Right atrium auricular region (tissue), 2 donors: Measurements from ENCODE around the gene CCL22. TPM values are rescaled to one million over a fixed set of nuclear protein-coding genes. Genes with fewer than 3 reads are reported as not detected.
"Not testable (repeated sequence)": the region's sequence is repeated elsewhere in the genome, so short reads cannot be mapped to it uniquely, and the experiment has no call there.

ENCODE experiments used
- DNase-seq: peaks from one replicate; pipeline ENCODE4 v3.0.0-alpha.2; 2019; ENCODE audit warnings: low spot score
- H3K27ac ChIP-seq, 2 donors: fragments of 200-600 bp; sonication (generic); 1 replicate in 1 of 2; 2 replicates in 1 of 2; pipeline ENCODE4 v1.5.1; 2016 to 2019
- H3K27me3 ChIP-seq, 2 donors: fragments of 200-600 bp; sonication (generic); one replicate each; pipeline versions ENCODE4 v1.5.1 to v1.6.0; 2017 to 2019
- H3K36me3 ChIP-seq: fragments of 200-600 bp; sonication (generic); one replicate; pipeline ENCODE4 v1.5.1; 2016
- H3K4me1 ChIP-seq, 2 donors: fragments of 200-600 bp; sonication (generic); one replicate each; pipeline versions ENCODE4 v1.5.1 to v1.6.0; 2017 to 2019
- H3K4me3 ChIP-seq, 2 donors: fragments of 200-600 bp; sonication (generic); 1 replicate in 1 of 2; 2 replicates in 1 of 2; pipeline ENCODE4 v1.5.1; 2017 to 2019; ENCODE audit warnings: mild to moderate bottlenecking in 1 of 2, moderate library complexity in 1 of 2
- H3K9me3 ChIP-seq, 2 donors: fragments of 200-600 bp; sonication (generic); one replicate each; pipeline ENCODE4 v1.5.1; 2019
- CTCF ChIP-seq, 2 donors: fragments of 200-600 bp; sonication (generic); IDR thresholded peaks; one replicate each; pipeline ENCODE4 v1.5.1; 2019; ENCODE audit warnings: antibody characterized with exemption in 2 of 2
- total RNA-seq, 2 donors: library from RNA; depleted of rRNA; stranded (reverse); fragments of >200 nt; gene quantifications; one replicate each; pipeline ENCODE4 v1.1.0, GENCODE V29; 2016

The CCL22 gene
- total RNA-seq, 2 donors from 2014 or later, result 0.08 TPM; not detected in 1

GRCh38 chr16:57392694-57393093, 34.1 kb downstream of the CCL22 start:
- H3K27ac ChIP-seq, result no peak overlapping the region
- no peaks in the 10 kb centered on the region for H3K27me3 ChIP-seq
- H3K36me3 ChIP-seq, result no peaks in the 10 kb centered on the region
- peaks cover 0 to 10% of the 10 kb centered on the region in 2 donors for H3K4me1 ChIP-seq
- no peaks in the 10 kb centered on the region for H3K9me3 ChIP-seq
- DNase-seq, result no peak
- no peak overlapping the region for H3K4me3 ChIP-seq
- no peak for TF ChIP-seq CTCF (IDR thresholded peaks at IDR 0.05)

GRCh38 chr16:57394444-57394843, 35.9 kb downstream of the CCL22 start:
- DNase-seq, result no peak
- no peak overlapping the region for H3K27ac ChIP-seq
- no peaks in the 10 kb centered on the region for H3K27me3 ChIP-seq
- no peaks in the 10 kb centered on the region for H3K36me3 ChIP-seq
- H3K9me3 ChIP-seq, result no peaks in the 10 kb centered on the region
- peaks cover 0 to 10% of the 10 kb centered on the region in 2 donors for H3K4me1 ChIP-seq
- no peak overlapping the region for H3K4me3 ChIP-seq
- TF ChIP-seq CTCF (IDR thresholded peaks at IDR 0.05), result no peak

GRCh38 chr16:57395026-57395425, 36.4 kb downstream of the CCL22 start:
- DNase-seq, result no peak
- H3K27me3 ChIP-seq, result no peaks in the 10 kb centered on the region
- H3K9me3 ChIP-seq, result no peaks in the 10 kb centered on the region
- no peaks in the 10 kb centered on the region for H3K36me3 ChIP-seq
- H3K4me1 ChIP-seq, result peaks cover 0 to 10% of the 10 kb centered on the region in 2 donors
- no peak overlapping the region for H3K4me3 ChIP-seq
- no peak overlapping the region for H3K27ac ChIP-seq
- TF ChIP-seq CTCF (IDR thresholded peaks at IDR 0.05), result no peak

- DNase-seq, result no peak
- Histone ChIP-seq H3K4me1 (no peaks in the 10 kb centered on the region), H3K9me3 (no peaks in the 10 kb centered on the region), H3K4me3 (no peak overlapping the region), H3K27ac (no peak overlapping the region), H3K36me3 (no peaks in the 10 kb centered on the region), H3K27me3 (no peaks in the 10 kb centered on the region)
- no peak for TF ChIP-seq CTCF (IDR thresholded peaks at IDR 0.05)
Observed at GRCh38 chr16:57396786-57397185, 38.2 kb downstream of the CCL22 start.

- not testable (repeated sequence) for DNase-seq, H3K27me3 ChIP-seq, H3K9me3 ChIP-seq, H3K27ac ChIP-seq, H3K4me1 ChIP-seq, H3K36me3 ChIP-seq, H3K4me3 ChIP-seq
Observed at GRCh38 chr16:57397493-57397892, 38.9 kb downstream of the CCL22 start.

GRCh38 chr16:57401943-57402640, 43.5 kb downstream of the CCL22 start:
- H3K36me3 ChIP-seq, result no peaks in the 10 kb centered on the region
- H3K9me3 ChIP-seq, result no peaks in the 10 kb centered on the region
- no peak overlapping the region for H3K4me3 ChIP-seq
- no peaks in the 10 kb centered on the region for H3K27me3 ChIP-seq
- DNase-seq, result no peak
- H3K4me1 ChIP-seq, result no peaks in the 10 kb centered on the region
- H3K27ac ChIP-seq, result no peak overlapping the region
- TF ChIP-seq CTCF (IDR thresholded peaks at IDR 0.05), result no peak
